GM18505 (cell line): ENCODE measurements around the gene PFN1.

Source experiments
- ATAC-seq: cut with Tn5 transposase; IDR thresholded peaks from one replicate; pipeline ENCODE4 v1.9.1; 2021; ENCODE audit not compliant: unreplicated experiment
- POLR2A ChIP-seq: IDR thresholded peaks from 4 replicates; pipeline ENCODE4 v1.6.1; 2011; ENCODE audit warnings: borderline replicate concordance; ENCODE audit not compliant: insufficient read depth, insufficient read length; ENCODE audit errors: extremely low read depth

PFN1 gene

GRCh38 chr17:4903051-4903818 lies 45.1 kb downstream of the PFN1 start, which contains the start of gene CHRNE:
TSS of gene CHRNE (minus strand) at chr17:4903098. CDS start at chr17:4903063, 35 bp downstream.
- TF ChIP-seq POLR2A = no peak
- ATAC-seq = no peak

- no peak for ATAC-seq
- TF ChIP-seq POLR2A = no peak
These were observed 45.8 kb downstream of the PFN1 start for GRCh38 chr17:4902540-4902939.

GRCh38 chr17:4901648-4902344 lies 46.5 kb downstream of the PFN1 start:
- no peak for TF ChIP-seq POLR2A
- no peak for ATAC-seq

GRCh38 chr17:4901108-4901647 lies 47.2 kb downstream of the PFN1 start:
- ATAC-seq = no peak
- TF ChIP-seq POLR2A = no peak

GRCh38 chr17:4900231-4901107 lies 47.9 kb downstream of the PFN1 start:
- ATAC-seq = no peak
- no peak for TF ChIP-seq POLR2A

- peak; percentile 16 for TF ChIP-seq POLR2A
- ATAC-seq = peak; percentile 61
These were observed 48.7 kb downstream of the PFN1 start, which contains the start of gene C17orf107 for GRCh38 chr17:4899341-4900230. TSS of gene C17orf107 (plus strand) at chr17:4899536. CDS start at chr17:4899763, 227 bp downstream.

- TF ChIP-seq POLR2A = no peak
- peak; percentile 6 for ATAC-seq
These were observed 49.4 kb downstream of the PFN1 start for GRCh38 chr17:4898927-4899326.

GRCh38 chr17:4898351-4898750 lies 50.0 kb downstream of the PFN1 start:
- TF ChIP-seq POLR2A = no peak
- ATAC-seq = no peak

GRCh38 chr17:4897785-4898184 lies 50.5 kb downstream of the PFN1 start:
- no peak for TF ChIP-seq POLR2A
- no peak for ATAC-seq

GRCh38 chr17:4897198-4897687 lies 51.1 kb downstream of the PFN1 start:
- ATAC-seq = no peak
- no peak for TF ChIP-seq POLR2A

GRCh38 chr17:4896332-4897197 lies 51.8 kb downstream of the PFN1 start:
- ATAC-seq = no peak

GRCh38 chr17:4895657-4896331 lies 52.5 kb downstream of the PFN1 start:
- ATAC-seq = no peak
- no peak for TF ChIP-seq POLR2A

More at GRCh38 chr17:4896332-4897197, 51.8 kb downstream of the PFN1 start:
- TF ChIP-seq POLR2A = no peak
